HG03571 (cell line): ENCODE measurements around the gene GOLGA7B.

Experiments used
- ATAC-seq: cut with Tn5 transposase; IDR thresholded peaks from one replicate; pipeline ENCODE4 v1.9.1; 2021; ENCODE audit not compliant: unreplicated experiment

Gene GOLGA7B

DNA sequence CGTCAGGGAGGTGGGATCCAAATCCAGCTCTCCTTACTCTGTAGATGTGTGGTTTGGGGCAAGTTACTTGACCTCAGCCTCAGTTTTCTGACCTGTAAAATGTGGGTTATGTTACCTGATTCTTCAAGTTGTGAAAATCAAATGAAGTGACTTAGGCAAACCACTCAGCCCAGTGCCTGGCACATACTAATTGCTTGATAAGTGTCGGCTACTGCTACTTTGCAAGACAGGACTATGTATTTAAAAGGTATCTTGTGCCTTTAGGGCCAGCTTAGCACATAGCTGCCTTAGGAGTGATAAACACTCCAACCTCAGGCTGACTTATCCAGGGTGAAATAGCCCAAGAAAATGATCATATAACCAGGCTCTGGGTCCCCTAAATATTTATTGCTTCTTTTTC is 42.9 kb downstream of the GOLGA7B start:
- ATAC-seq = no peak

DNA sequence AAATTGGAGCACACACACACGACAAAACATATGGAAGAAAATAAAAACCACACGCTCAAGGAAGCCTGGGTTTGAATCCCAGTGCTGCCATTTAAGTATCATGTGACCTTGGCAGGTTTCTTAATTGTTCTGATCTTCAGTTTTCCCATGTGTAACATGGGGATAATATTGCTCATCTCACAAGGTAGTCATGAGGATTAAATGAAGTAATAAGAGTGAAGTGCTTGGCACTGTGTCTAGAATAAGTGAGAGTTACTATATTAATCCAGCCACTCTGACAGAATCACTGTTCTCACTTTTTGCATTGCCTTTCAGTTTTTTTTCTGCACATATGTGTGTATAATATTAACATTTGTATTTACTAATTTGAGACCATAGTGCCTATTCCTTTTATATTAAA is 43.3 kb downstream of the GOLGA7B start:
- ATAC-seq = no peak

DNA sequence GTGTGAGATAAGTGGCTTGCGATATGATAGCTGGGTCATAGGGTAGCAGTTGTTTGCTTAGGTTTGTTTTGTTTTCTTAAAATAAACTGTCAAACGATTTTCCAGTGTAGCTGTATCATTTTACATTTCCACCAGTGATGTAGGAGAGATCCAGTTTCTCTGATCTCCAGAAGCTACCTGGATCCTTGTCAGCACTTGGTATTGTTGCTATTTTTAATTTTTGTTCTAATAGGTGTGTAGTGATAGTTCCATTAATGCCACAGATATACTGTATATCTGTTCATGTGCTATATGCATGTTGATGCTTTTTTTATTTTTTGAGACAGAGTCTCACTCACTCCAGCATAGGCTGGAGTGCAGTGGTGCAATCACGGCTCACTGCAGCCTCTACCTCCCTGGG is 44.4 kb downstream of the GOLGA7B start:
- ATAC-seq = no peak

- ATAC-seq = no peak
These were observed 45.4 kb downstream of the GOLGA7B start for GRCh38 chr10:97895084-97895483.

GRCh38 chr10:97895915-97896314 is 46.3 kb downstream of the GOLGA7B start:
- ATAC-seq = no peak

GRCh38 chr10:97896756-97897358 is 47.2 kb downstream of the GOLGA7B start:
- no peak for ATAC-seq

DNA sequence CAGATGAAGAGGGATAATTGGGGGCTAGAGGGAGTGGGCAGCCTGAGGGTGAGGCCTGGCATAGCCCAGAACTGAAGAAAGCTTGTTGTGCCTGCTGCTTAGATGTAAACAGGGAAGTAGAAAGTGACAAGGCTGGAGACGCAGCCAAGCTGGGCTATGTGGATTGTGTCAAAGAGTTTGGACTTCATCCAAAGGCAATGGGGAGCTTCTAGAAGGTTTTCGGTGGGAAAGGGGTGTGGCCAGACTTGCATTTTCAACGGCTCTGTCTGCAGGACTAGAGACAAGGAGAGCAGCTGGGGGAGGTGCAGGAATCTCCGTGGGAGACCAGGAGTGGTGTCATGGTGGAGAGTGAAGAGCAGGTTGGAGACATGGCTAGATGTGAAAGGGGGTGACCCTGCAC is 48.8 kb downstream of the GOLGA7B start:
- no peak for ATAC-seq

GRCh38 chr10:97901381-97901780 is 51.7 kb downstream of the GOLGA7B start:
- ATAC-seq = no peak

GRCh38 chr10:97903128-97904017 is 53.7 kb downstream of the GOLGA7B start:
- ATAC-seq = no peak

DNA sequence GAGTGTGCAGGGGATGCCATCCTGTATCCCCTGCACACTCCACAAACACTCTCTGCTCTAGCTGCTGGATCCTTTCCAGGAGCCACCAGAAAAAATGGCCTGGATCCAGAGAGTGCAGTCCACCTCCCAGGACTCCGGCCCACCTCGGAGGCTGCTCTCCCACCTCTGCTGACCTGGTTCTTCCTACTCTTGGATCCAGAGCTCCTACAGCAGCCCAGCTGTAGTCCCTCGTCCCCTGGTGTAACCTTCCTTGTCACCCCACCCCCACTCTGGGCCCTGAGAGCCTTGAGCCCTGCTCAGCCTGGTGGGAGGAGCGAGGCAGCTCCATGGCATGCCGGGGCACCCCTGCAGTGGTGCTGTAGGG is 54.4 kb downstream of the GOLGA7B start:
- ATAC-seq = no peak

GRCh38 chr10:97904576-97904975 is 54.9 kb downstream of the GOLGA7B start:
- no peak for ATAC-seq

- no peak for ATAC-seq
These were observed 55.6 kb downstream of the GOLGA7B start for GRCh38 chr10:97905276-97905675.

GRCh38 chr10:97907211-97907610 is 57.6 kb downstream of the GOLGA7B start:
- no peak for ATAC-seq

GRCh38 chr10:97907830-97908229 is 58.2 kb downstream of the GOLGA7B start:
- no peak for ATAC-seq

GRCh38 chr10:97910661-97911060 is 61.0 kb downstream of the GOLGA7B start:
- ATAC-seq = no peak

DNA sequence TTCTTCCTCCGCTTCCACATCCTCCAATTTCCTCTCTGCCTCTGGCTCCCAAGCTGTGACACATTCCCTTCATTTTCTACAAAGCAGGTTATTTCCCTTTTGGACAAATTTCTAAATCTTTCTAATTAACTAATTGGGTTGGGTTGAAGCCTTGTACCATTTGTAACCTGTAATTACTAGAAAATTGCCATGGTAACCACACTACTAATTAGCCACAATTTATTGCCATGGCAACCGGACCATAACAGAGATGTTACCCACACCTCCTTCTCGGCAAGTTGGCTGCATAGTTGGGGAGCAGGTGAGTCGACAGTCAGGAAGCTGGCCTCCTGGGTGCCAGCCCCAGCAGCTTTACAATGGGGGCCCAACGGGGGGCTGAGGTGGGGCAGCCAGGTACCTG is 61.6 kb downstream of the GOLGA7B start:
- no peak for ATAC-seq

- no peak for ATAC-seq
These were observed 63.5 kb downstream of the GOLGA7B start for GRCh38 chr10:97913193-97913592.

DNA sequence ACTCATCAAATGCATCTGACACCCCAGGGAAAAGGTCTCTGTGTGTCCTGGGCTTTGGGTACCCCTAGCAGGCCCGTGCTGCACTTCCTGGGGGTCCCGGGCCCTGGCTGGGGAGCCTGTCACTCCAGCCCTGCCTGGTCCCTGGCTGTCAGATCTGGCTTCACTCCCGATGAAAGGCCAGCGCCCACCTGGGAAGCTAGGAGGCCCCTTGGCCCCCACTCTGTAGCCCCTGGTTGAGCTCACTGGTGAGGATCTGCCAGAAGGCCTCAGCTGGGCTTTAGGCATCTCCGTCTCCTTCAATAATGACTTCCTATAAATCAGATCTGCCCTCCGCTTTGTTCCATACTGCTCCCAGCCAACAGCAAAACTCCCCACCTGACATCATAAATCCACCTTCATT is 64.0 kb downstream of the GOLGA7B start:
- ATAC-seq = no peak

DNA sequence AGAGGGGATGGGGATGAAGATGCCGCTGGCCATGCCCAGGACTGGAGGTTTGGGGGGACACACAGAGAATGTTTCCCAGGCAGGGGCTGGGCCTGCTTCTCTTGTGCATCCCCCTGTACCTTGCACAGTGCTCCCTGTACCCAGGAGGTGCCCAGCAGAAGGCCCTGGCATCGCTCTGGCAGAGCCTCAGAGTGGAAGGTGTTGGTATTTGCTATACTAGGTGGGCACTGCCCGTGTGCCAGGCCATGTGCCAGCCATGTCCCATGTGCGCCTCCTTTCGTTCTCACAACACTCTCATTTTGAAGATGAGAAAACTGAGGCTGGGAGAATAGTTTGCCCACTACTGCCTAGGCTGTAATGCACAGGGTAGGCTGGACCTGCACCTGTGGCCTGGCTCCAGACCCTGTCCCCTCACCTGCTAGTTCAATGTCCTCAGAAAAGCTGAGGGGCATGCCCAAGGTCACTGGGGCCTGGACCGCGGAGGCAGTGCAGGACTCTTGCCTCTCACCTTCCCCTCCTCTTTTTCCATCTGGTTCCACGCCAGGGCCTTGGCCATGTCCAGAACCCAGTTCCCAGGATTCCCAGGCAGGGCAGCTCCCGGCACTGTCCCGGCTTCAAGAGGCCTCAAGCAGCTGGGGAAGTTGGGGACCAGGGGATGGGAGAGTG is 64.7 kb downstream of the GOLGA7B start:
- no peak for ATAC-seq

GRCh38 chr10:97914837-97915211 is 65.2 kb downstream of the GOLGA7B start:
- ATAC-seq = no peak

DNA sequence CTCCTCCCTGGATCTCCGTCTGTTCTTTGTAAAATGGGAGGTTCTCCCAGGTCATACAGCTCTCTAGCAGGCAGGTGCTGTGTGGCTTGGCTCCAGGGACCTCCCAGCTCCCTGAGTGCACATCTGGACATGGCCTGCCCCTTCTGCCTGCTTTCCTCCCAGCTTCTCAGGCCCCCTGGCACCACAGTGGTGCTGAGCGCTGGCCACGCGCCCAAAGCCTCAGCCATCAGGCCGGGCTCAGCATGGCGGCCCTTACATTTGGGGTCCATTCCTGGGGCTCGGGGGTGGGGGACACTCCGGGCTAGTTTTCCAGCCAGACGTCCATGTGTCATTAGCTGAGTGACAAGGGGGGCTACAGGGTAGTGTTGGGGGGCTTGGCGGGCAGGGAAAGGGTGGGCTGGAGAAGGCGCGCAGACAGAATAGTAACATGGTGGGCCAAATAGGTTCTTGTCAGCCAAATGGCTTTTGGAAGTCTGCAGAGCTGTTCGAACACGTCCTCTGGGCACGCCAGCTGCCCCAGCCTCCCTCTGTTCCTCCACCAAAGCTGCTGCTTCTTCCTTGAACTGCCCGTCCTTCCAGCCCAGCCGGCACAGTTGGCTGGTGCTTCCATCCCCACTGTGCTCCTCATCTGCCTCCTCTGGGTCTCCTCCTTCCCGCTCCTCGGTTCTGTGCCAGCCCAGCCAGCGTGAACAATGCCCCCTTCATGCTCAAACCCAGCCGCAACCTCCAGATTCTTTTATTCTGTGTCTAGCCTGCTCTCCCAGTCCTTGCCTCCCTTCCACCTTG is 65.9 kb downstream of the GOLGA7B start:
- ATAC-seq = no peak
